Endothelial cell of hepatic sinusoid (primary cell): ENCODE data around the gene SRP54.
"Not testable (repeated sequence)": the region's sequence is repeated elsewhere in the genome, so short reads cannot be mapped to it uniquely, and the experiment has no call there.

Source experiments
- in situ Hi-C: cut with HindIII; loops from 2 replicates; pipeline ENCODE4 v1.10.0; 2017; ENCODE audit warnings: low sequenced_read_pairs

Gene SRP54

DNA sequence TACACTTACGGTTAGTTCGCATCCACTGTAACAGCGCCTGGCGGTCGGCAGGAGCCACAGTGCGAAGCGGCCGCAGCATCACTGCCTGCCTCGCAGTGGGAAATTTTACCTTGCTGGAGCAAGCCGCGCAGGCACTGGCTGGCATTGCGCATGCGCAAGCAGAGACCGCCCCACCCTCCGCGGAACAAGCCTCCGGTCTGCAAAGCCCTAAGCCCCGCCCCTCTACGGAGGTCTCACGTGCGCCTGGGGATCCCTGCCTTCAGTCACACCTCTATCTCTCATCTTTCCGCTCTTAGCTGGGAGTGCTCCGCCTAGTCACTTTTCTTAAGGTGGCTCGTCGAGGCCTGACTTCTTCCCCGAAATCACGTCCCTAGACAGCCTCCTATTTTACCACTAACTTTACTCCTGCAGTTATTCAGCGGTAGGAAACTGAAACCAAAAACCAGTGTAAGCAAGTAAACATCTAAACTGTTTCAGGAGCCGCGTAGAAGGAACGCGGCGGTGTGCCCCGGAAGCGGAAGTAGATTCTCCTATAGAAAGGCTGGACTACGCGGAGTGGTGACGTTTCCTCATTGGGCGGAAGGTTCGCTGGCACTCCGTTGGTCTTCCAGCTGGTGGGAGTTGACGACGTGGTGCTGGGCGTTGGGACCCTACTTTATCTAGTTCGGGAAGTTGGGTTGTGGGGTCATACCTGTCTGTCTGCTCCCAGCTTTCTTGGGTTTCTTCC lies at the start of gene SRP54:
SRP54 (plus strand) TSS at position 572 of the 727 bp plus-strand sequence. CDS start 13,718 bp downstream, outside the sequence.
- in situ Hi-C loops = no loop called here

DNA sequence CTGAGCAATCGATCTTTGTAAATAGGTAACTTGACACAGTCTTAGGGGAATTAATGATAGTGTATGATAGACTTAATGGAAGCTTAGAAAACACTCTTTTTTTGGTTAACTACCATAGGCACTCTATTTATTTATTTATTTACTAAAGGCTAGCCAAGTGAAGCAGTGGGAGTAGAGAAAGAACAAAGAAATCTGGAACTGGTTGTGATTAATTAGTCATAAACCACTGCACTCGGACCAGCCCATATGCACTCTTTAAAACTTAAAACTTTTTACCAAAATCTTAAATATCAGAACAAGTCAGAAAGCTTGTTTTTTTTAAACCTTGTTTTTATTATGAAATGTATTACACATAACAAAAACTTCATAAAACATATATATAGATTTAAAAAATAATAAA lies 49.5 kb upstream of the SRP54 start:
- in situ Hi-C loops = loop anchor here (10.0 kb wide), 1 partner anchor 48 kb away; no protein-coding TSS in a partner anchor

- in situ Hi-C loops = loop anchor here (10.0 kb wide), 1 partner anchor 51 kb away; no protein-coding TSS in a partner anchor
Measured at GRCh38 chr14:34935488-34935887, 47.3 kb upstream of the SRP54 start.

- in situ Hi-C loops = loop anchor here (10.0 kb wide), 1 partner anchor 53 kb away; no protein-coding TSS in a partner anchor
Measured at GRCh38 chr14:34937442-34937841, 45.4 kb upstream of the SRP54 start.

GRCh38 chr14:34937876-34938275 lies 44.9 kb upstream of the SRP54 start:
- in situ Hi-C loops = loop anchor here (10.0 kb wide), 1 partner anchor 53 kb away; no protein-coding TSS in a partner anchor

DNA sequence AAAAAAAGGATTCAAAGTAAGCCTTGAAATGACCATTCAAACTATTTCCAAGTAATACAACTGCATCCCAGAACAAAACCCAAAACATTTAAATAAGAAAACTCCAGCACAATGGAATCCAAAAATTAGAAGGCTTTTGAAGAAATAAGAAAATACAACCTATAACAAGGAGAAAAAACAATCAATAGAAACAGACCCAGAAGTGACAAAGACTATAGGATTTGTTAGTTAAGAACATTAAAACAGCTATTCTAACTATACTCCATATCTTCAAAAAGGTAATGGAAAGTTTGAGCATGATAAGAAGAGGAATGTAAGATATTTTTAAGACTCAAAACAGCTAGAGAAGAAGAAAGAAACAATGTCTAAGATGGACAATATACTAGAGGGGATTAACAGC lies 39.3 kb upstream of the SRP54 start:
- in situ Hi-C loops = no loop called here

DNA sequence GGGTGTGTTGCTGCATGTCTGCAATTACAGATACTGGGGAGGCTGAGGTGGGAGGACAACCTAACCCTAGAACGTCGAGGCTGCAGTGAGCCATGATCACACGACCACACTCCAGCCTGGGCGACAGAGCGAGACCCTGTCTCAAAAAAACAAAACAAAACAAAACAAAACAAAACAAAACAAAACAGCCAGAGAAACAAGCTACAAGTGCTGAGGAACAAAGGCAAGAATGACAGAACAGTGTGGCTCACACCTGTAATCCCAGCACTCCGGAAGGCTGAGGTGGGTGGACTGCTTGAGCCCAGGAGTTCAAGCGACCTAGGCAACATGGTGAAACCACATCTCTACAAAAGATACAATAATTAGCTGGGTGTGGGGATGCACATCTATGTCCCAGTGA lies 38.0 kb upstream of the SRP54 start:
- in situ Hi-C loops = no loop called here

GRCh38 chr14:34946699-34947098 lies 36.1 kb upstream of the SRP54 start:
- in situ Hi-C loops = no loop called here

DNA sequence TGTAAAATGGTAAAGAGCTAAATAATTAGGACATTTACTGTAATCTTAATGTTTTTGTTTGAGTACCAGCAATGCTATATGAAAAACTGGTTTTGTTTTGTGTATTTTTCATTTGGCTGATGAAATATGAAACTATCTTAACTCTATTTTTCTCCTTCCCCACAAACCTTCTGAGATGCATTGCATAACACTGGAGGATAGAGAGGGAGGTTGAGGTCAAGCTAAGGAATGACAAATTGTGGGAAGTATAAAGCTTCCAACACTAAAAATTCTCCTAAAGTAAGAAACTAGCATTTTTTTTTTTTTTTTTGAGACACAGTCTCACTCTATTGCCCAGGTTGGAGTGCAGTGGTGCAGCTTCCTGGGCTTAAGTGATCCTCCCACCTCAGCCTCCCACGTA lies 31.5 kb upstream of the SRP54 start:
- in situ Hi-C loops = no loop called here

- in situ Hi-C loops = no loop called here
Measured at GRCh38 chr14:34956931-34957330, 25.9 kb upstream of the SRP54 start.

- in situ Hi-C loops = no loop called here
Measured at GRCh38 chr14:34957771-34958286, 25.0 kb upstream of the SRP54 start.

DNA sequence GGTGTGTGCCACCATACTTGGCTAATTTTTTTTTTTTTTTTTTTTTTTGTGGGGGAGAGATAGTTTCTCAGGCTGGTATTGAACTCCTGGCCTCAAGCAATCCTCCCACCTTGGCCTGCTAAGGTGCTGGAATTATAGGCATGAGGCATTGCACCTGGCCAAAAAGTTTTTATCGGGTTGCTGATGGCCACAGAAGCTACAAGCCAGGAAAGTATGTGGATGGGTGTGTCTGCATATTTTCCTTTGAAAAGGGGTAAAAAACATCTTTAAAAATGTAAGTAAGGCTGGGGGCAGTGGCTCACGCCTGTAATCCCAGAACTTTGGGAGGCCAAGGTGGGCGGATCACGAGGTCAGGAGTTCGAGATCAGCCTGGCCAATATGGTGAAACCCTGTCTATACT lies 20.7 kb upstream of the SRP54 start:
- in situ Hi-C loops = not testable (repeated sequence)

- in situ Hi-C loops = no loop called here
Measured at GRCh38 chr14:34964977-34965764, 17.6 kb upstream of the SRP54 start.

- in situ Hi-C loops = no loop called here
Measured at GRCh38 chr14:34965912-34966311, 16.9 kb upstream of the SRP54 start.

GRCh38 chr14:34966413-34966812 lies 16.4 kb upstream of the SRP54 start:
- in situ Hi-C loops = no loop called here

GRCh38 chr14:34970665-34971064 lies 12.1 kb upstream of the SRP54 start:
- in situ Hi-C loops = no loop called here

GRCh38 chr14:34971381-34971780 lies 11.4 kb upstream of the SRP54 start:
- in situ Hi-C loops = no loop called here

DNA sequence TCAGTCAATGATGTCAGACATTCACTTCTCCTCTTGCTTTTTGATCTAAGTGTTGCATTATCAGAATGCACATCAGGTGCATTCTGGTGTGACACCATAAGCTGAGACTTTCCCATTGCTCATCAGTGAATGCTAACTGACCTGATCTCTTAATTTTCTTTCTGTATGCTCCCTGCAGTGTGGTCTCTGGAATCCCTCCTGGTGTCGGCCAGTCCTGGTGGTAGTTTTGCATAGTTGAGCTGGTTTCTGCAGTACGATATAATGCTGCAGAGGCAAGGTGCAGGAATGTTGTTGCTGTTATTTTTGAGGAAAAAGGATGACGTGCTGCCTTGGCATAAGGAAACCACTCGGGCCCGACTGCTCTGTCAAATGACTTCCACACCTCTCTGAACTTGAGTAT lies 11.0 kb upstream of the SRP54 start:
- in situ Hi-C loops = no loop called here

GRCh38 chr14:34978444-34978843 lies 4.3 kb upstream of the SRP54 start:
- in situ Hi-C loops = no loop called here

- in situ Hi-C loops = no loop called here
Measured at GRCh38 chr14:34980337-34980900, 2.4 kb upstream of the SRP54 start.

- in situ Hi-C loops = no loop called here
Measured at GRCh38 chr14:34981743-34982420, 910 bp upstream of the SRP54 start.
